Neural crest cell (in vitro differentiated cells): ENCODE data around the gene GMNC. TPM values are rescaled to one million over a fixed set of nuclear protein-coding genes. Genes with fewer than 3 reads are reported as not detected.

ENCODE experiments used
- DNase-seq: peaks from one replicate; pipeline ENCODE4 v3.0.0; 2021; ENCODE audit warnings: low read depth, mixed read lengths, low spot score
- H3K27ac Mint-ChIP-seq: one replicate; pipeline ENCODE4 v1.8.0; 2021; ENCODE audit warnings: mild to moderate bottlenecking, mixed read lengths; ENCODE audit not compliant: unreplicated experiment
- H3K27me3 Mint-ChIP-seq: 2 replicates; pipeline ENCODE4 v1.8.0; 2021; ENCODE audit warnings: low read depth, mild to moderate bottlenecking, mixed read lengths
- H3K36me3 Mint-ChIP-seq: 2 replicates; pipeline ENCODE4 v1.8.0; 2021; ENCODE audit warnings: low read depth, mild to moderate bottlenecking, mixed read lengths
- H3K4me1 Mint-ChIP-seq: 2 replicates; pipeline ENCODE4 v1.8.0; 2021; ENCODE audit warnings: mixed read lengths
- H3K4me3 Mint-ChIP-seq: one replicate; pipeline ENCODE4 v1.8.0; 2021; ENCODE audit warnings: mild to moderate bottlenecking, mixed read lengths
- H3K9me3 Mint-ChIP-seq: 2 replicates; pipeline ENCODE4 v1.8.0; 2021; ENCODE audit warnings: mixed read lengths
- total RNA-seq: library from RNA; stranded (reverse); gene quantifications from 2 replicates; pipeline ENCODE4 v1.2.1, GENCODE V29; 2021
- TF ChIP-seq, protein P1 (sequence below): fragments of 200-600 bp; sonication (generic); conservative IDR thresholded peaks from 2 replicates; pipeline ENCODE4 v1.5.0; 2021; ENCODE audit warnings: antibody characterized with exemption, mild to moderate bottlenecking

The GMNC gene
- total RNA-seq, 1 donor from 2014 or later: not detected

DNA sequence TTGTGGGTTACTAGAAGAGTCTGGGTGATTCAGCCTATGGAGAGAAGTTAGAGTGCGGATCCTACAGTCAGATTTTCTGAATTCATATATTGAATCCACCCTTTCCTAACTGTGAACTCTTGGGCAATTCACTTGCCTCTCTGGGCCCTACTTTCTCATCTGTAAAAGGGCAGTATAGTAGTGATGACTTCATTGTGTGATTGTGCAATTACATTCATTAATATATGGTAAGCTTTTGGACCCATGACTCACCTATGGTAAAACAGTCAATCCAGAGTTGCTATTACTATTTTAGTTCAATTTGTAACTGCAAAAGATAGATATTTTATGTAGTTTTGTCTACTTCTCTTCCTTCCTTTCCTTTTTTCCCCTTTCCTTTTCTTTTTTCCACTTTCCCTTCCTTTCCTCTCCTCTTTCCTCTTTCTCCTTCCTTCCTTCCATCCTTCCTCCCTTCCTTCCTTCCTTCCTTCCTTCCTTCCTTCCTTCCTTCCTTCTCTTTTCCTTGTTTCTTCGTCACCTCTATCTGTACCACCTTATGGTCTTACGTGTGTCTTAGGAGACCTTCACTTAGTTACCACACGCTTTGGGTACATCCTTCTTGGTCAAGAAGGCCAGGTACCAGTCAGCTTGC lies 37.0 kb downstream of the GMNC start:
- DNase-seq: no peak
- Mint-ChIP-seq H3K27ac (no peak overlapping the region), H3K4me3 (no peak overlapping the region), H3K4me1 (no peaks in the 10 kb centered on the region), H3K9me3 (no peaks in the 10 kb centered on the region), H3K27me3 (no peaks in the 10 kb centered on the region), H3K36me3 (no peaks in the 10 kb centered on the region)
- TF ChIP-seq, protein P1, sequence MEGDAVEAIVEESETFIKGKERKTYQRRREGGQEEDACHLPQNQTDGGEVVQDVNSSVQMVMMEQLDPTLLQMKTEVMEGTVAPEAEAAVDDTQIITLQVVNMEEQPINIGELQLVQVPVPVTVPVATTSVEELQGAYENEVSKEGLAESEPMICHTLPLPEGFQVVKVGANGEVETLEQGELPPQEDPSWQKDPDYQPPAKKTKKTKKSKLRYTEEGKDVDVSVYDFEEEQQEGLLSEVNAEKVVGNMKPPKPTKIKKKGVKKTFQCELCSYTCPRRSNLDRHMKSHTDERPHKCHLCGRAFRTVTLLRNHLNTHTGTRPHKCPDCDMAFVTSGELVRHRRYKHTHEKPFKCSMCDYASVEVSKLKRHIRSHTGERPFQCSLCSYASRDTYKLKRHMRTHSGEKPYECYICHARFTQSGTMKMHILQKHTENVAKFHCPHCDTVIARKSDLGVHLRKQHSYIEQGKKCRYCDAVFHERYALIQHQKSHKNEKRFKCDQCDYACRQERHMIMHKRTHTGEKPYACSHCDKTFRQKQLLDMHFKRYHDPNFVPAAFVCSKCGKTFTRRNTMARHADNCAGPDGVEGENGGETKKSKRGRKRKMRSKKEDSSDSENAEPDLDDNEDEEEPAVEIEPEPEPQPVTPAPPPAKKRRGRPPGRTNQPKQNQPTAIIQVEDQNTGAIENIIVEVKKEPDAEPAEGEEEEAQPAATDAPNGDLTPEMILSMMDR: no peak

DNA sequence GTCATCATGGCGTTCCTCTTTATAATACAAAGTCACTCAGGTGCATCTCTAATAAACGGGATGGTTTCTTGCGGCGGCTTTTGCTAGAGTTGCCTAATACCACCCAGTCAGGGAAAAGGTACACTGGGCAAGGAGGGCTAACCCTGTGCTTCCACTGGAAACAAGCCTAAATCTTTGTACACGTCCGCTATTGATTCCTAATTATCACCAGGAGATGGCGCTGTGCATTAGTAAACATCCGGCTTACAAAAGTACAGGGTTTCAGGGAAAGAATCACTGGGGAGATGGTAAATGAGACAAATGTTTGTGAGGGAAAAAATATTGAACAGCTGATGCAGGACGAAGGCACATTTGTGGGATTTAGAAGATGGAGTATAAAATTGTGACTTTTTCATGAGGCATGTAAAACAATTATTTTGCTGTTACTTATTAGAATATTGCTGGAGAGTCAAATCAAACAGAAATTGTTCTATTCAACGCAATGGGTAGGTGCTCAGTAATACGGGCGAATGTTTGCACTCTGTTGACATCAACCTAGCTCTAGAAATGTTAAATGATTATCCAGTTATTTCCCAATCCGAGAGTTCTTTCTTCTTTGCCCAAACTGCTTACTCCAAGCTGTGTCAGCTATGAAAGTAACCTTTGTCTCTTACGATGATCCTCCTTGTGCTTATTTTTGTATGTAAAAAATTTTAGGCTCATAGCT lies 50.6 kb downstream of the GMNC start:
- DNase-seq: peak; percentile 47
- no peaks in the 10 kb centered on the region for H3K27me3 Mint-ChIP-seq
- H3K36me3 Mint-ChIP-seq: no peaks in the 10 kb centered on the region
- H3K4me3 Mint-ChIP-seq: no peak overlapping the region
- TF ChIP-seq, protein P1: peak; percentile 80
- H3K9me3 Mint-ChIP-seq: no peaks in the 10 kb centered on the region
- H3K4me1 Mint-ChIP-seq: peaks cover 5% of the 10 kb centered on the region
- no peak overlapping the region for H3K27ac Mint-ChIP-seq

DNA sequence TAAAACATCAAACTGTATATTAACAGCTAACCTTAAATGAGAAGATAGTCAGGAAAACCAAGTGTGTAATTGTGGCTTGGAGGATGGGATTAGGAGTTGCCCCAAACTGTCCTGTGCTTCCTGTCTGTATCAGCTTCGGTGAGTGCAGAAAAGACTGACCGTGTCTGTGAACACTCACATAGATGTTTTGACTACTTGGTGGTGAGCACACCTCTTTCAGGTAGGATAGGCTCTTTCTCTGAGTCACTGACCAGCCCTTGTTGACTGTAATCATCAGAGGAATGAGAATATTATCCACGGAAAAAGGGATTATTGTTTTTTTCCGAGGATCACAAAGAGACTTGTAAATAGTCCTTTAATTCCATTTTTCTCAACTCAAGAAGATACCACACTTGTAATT lies 51.5 kb downstream of the GMNC start:
- Mint-ChIP-seq H3K27ac (no peak overlapping the region), H3K27me3 (no peaks in the 10 kb centered on the region)
- TF ChIP-seq, protein P1: no peak

DNA sequence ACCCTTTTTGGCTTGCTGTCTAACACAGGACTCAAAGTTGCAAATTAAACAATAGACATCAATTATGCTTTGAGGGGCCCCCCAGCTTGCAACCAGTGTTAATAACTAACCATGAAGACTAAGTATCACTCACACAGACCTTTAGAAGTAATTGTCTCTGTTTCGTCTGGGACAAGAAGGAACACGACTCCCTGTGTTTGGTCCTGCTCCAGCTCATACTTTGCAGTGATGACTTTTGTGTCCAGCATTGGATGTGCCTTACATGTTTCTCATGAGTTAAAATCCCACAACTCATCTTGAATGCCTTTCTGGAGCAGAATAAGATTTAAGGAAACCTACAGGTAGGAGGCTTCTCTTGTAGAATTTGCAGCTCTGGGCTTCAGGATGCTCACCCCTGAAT lies 53.1 kb downstream of the GMNC start:
- no peak overlapping the region for H3K4me3 Mint-ChIP-seq
- no peaks in the 10 kb centered on the region for H3K9me3 Mint-ChIP-seq
- H3K4me1 Mint-ChIP-seq: peaks cover 5% of the 10 kb centered on the region
- H3K27me3 Mint-ChIP-seq: no peaks in the 10 kb centered on the region
- DNase-seq: no peak
- no peak overlapping the region for H3K27ac Mint-ChIP-seq
- H3K36me3 Mint-ChIP-seq: no peaks in the 10 kb centered on the region
- TF ChIP-seq, protein P1: no peak

More for the DNA sequence above, 51.5 kb downstream of the GMNC start:
- DNase-seq: no peak
- Mint-ChIP-seq H3K4me3 (no peak overlapping the region), H3K9me3 (no peaks in the 10 kb centered on the region), H3K4me1 (peaks cover 5% of the 10 kb centered on the region), H3K36me3 (no peaks in the 10 kb centered on the region)

DNA sequence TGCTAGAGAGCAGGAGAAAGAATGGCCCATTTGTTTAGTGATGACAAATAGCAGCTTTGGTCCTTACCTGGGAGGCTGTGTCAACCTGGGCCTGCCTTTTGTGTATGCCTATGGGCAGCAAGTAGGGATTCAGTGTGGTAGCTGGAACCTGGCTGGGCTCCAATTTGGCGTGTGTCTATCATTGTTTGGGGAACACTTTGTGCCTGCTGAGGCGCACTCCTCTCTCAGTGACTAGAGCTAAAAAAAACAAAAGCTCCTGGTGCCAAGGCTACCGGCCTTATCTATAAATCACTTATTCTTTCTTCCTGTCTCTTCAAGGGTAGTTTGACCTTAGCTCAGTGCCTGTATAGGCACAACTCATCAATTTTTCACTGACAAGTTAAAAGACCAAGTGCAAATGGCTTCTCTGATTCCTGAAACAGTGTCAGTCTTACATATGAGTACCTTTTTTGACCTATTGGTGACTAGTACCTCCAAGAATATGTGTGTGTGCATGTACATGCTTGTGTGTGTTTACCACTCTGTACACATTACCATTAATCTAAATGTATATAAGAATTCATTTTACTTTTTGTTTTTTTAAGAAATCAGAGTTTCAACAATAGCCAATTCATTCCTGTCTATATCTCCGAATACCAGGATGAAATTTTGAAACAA lies 54.6 kb downstream of the GMNC start:
- no peaks in the 10 kb centered on the region for H3K9me3 Mint-ChIP-seq
- H3K4me1 Mint-ChIP-seq: peaks cover 5% of the 10 kb centered on the region
- H3K27ac Mint-ChIP-seq: no peak overlapping the region
- H3K27me3 Mint-ChIP-seq: no peaks in the 10 kb centered on the region
- no peaks in the 10 kb centered on the region for H3K36me3 Mint-ChIP-seq
- DNase-seq: no peak
- TF ChIP-seq, protein P1: no peak
- no peak overlapping the region for H3K4me3 Mint-ChIP-seq
